H1 (cell line): ENCODE measurements around the gene SOX15. TPM values are rescaled to one million over a fixed set of nuclear protein-coding genes. Genes with fewer than 3 reads are reported as not detected.

ENCODE experiments used
- CTCF ChIA-PET: fragments of 300-600 bp; sonication (Branson Sonifier 250); formaldehyde crosslinking; loops from one replicate; lab custom pipeline; 2021; ENCODE audit not compliant: partially characterized antibody; lab: Charles Lee
- POLR2A ChIA-PET: fragments of 300-600 bp; sonication (Branson Sonifier 250); formaldehyde crosslinking; loops from one replicate; lab custom pipeline; 2021; ENCODE audit warnings: inconsistent platforms; ENCODE audit not compliant: partially characterized antibody; lab: Charles Lee
- DNase-seq, 2 experiments: peaks; one replicate each; pipeline versions ENCODE4 v3.0.0 to v3.0.0-alpha.2; 2010 to 2022; ENCODE audit warnings: low spot score in 2 of 2, low read depth in 1 of 2, mixed read lengths in 1 of 2
- FAIRE-seq: peaks from 2 replicates; lab custom pipeline; 2011; peaks lifted over from hg19 to GRCh38; lab: Jason Lieb, UNC
- H2AFZ ChIP-seq: 2 replicates; pipeline ENCODE4 v1.8.1; 2012; ENCODE audit warnings: low read length, inconsistent platforms
- H2AK5ac ChIP-seq: 2 replicates; pipeline ENCODE4 v1.6.1; 2013; ENCODE audit warnings: low read depth, low read length
- H2BK120ac ChIP-seq: replicated peaks from 2 replicates; pipeline ENCODE3; 2013; ENCODE audit warnings: low read depth, low read length, inconsistent platforms
- H2BK12ac ChIP-seq: 2 replicates; pipeline ENCODE4 v1.6.1; 2013; ENCODE audit warnings: low read depth, low read length
- H2BK15ac ChIP-seq: 2 replicates; pipeline ENCODE4 v1.6.1; 2013; ENCODE audit warnings: low read length
- H2BK20ac ChIP-seq: 2 replicates; pipeline ENCODE4 v1.6.1; 2013; ENCODE audit warnings: low read length
- H2BK5ac ChIP-seq: 2 replicates; pipeline ENCODE4 v1.6.1; 2013; ENCODE audit warnings: low read depth, low read length
- H3K14ac ChIP-seq: 2 replicates; pipeline ENCODE4 v1.6.1; 2013; ENCODE audit warnings: inconsistent platforms; ENCODE audit not compliant: insufficient read length
- H3K18ac ChIP-seq: 2 replicates; pipeline ENCODE4 v1.6.1; 2013; ENCODE audit warnings: low read length; ENCODE audit errors: extremely low read depth
- H3K23ac ChIP-seq: 2 replicates; pipeline ENCODE4 v1.6.1; 2013; ENCODE audit warnings: inconsistent platforms; ENCODE audit not compliant: insufficient read length
- H3K23me2 ChIP-seq: 2 replicates; pipeline ENCODE4 v1.6.1; 2013; ENCODE audit warnings: low read depth, low read length
- H3K27ac ChIP-seq: 2 replicates; pipeline ENCODE4 v1.6.1; 2011; ENCODE audit warnings: low read depth, low read length, inconsistent platforms
- H3K27me3 ChIP-seq, 4 experiments: replicated peaks in 1 of 4; 1 replicate in 1 of 4; 2 replicates in 3 of 4; pipeline versions ENCODE4 v1.6.1 to v1.8.1; 2011 to 2013; ENCODE audit warnings: low read length in 3 of 4, mild to moderate bottlenecking in 3 of 4, inconsistent platforms in 2 of 4, mixed read lengths in 2 of 4, moderate library complexity in 1 of 4; ENCODE audit not compliant: control insufficient read depth in 3 of 4, insufficient read depth in 3 of 4; ENCODE audit errors: extremely low read depth in 1 of 4
- H3K36me3 ChIP-seq, 4 experiments: 2 replicates each; pipeline versions ENCODE4 v1.6.1 to v1.8.1; 2011 to 2013; ENCODE audit warnings: mild to moderate bottlenecking in 4 of 4, low read length in 3 of 4, moderate library complexity in 2 of 4, control low read depth in 1 of 4, inconsistent platforms in 1 of 4; ENCODE audit not compliant: insufficient read depth in 4 of 4, control insufficient read depth in 2 of 4
- H3K4ac ChIP-seq: replicated peaks from 2 replicates; pipeline ENCODE3; 2013; ENCODE audit warnings: low read length, low read depth, mixed read lengths, inconsistent platforms; ENCODE audit not compliant: insufficient read length
- H3K4me1 ChIP-seq, 4 experiments: replicated peaks in 1 of 4; 1 replicate in 1 of 4; 2 replicates in 3 of 4; pipeline versions ENCODE4 v1.6.1 to v1.8.1; 2011 to 2013; ENCODE audit warnings: low read length in 3 of 4, inconsistent platforms in 2 of 4, mixed read lengths in 1 of 4; ENCODE audit not compliant: insufficient read depth in 4 of 4, control insufficient read depth in 3 of 4
- H3K4me2 ChIP-seq, 2 experiments: 2 replicates each; pipeline versions ENCODE4 v1.6.1 to v1.8.1; 2011 to 2013; ENCODE audit warnings: low read depth in 2 of 2, low read length in 2 of 2, control low read depth in 1 of 2, inconsistent platforms in 1 of 2, mild to moderate bottlenecking in 1 of 2; ENCODE audit not compliant: insufficient read depth in 1 of 2
- H3K4me3 ChIP-seq, 4 experiments: fragments of 200-600, 300-600 bp in 1 of 4; sonication (generic), shearing (Covaris generic), sonication (Bioruptor Twin) in 1 of 4; 2 replicates each; pipeline versions ENCODE4 v1.5.1 to v1.8.1; 2011 to 2016; ENCODE audit warnings: low read length in 4 of 4, low read depth in 3 of 4, control low read depth in 2 of 4, inconsistent platforms in 2 of 4, mild to moderate bottlenecking in 2 of 4, mixed read lengths in 1 of 4, moderate library complexity in 1 of 4; ENCODE audit not compliant: insufficient read depth in 2 of 4; ENCODE audit errors: extremely low read depth in 1 of 4
- H3K56ac ChIP-seq: replicated peaks from 2 replicates; pipeline ENCODE3; 2013; ENCODE audit warnings: low read depth, mild to moderate bottlenecking, mixed read lengths, low read length, inconsistent platforms; ENCODE audit not compliant: insufficient read length
- H3K79me1 ChIP-seq: 2 replicates; pipeline ENCODE4 v1.6.1; 2013; ENCODE audit warnings: low read depth, low read length, control low read depth
- H3K79me2 ChIP-seq, 2 experiments: 2 replicates each; pipeline versions ENCODE4 v1.6.1 to v1.8.1; 2012 to 2013; ENCODE audit warnings: low read length in 2 of 2, mild to moderate bottlenecking in 2 of 2, inconsistent platforms in 1 of 2; ENCODE audit not compliant: insufficient read depth in 2 of 2, control insufficient read depth in 1 of 2
- H3K9ac ChIP-seq, 4 experiments: replicated peaks in 1 of 4; 1 replicate in 1 of 4; 2 replicates in 3 of 4; pipeline versions ENCODE4 v1.6.1 to v1.8.1; 2011 to 2013; ENCODE audit warnings: low read depth in 3 of 4, low read length in 3 of 4, control low read depth in 2 of 4, mild to moderate bottlenecking in 2 of 4, moderate library complexity in 2 of 4, inconsistent platforms in 1 of 4; ENCODE audit errors: extremely low read depth in 1 of 4
- H3K9me3 ChIP-seq, 2 experiments: 2 replicates each; pipeline versions ENCODE4 v1.6.1 to v1.8.1; 2012 to 2013; ENCODE audit warnings: mild to moderate bottlenecking in 2 of 2, moderate library complexity in 2 of 2, control low read depth in 1 of 2, inconsistent platforms in 1 of 2, low read depth in 1 of 2, low read length in 1 of 2, mixed read lengths in 1 of 2; ENCODE audit not compliant: insufficient read depth in 2 of 2
- H4K20me1 ChIP-seq, 2 experiments: replicated peaks in 1 of 2; 2 replicates each; pipeline versions ENCODE3 to v1.8.1; 2011 to 2013; ENCODE audit warnings: inconsistent platforms in 2 of 2, low read length in 2 of 2, mild to moderate bottlenecking in 1 of 2; ENCODE audit not compliant: insufficient read depth in 2 of 2, control insufficient read depth in 1 of 2
- H4K5ac ChIP-seq: 2 replicates; pipeline ENCODE4 v1.6.1; 2013; ENCODE audit warnings: low read length, low read depth, mixed read lengths, inconsistent platforms; ENCODE audit not compliant: insufficient read length
- H4K8ac ChIP-seq: 2 replicates; pipeline ENCODE4 v1.8.0; 2013; ENCODE audit warnings: mild to moderate bottlenecking, moderate library complexity, low read length, inconsistent platforms; ENCODE audit not compliant: insufficient read depth; ENCODE audit errors: extremely low read depth
- H4K91ac ChIP-seq: replicated peaks from 2 replicates; pipeline ENCODE3; 2013; ENCODE audit warnings: low read length, mixed read lengths, inconsistent platforms; ENCODE audit not compliant: insufficient read length
- CTCF ChIP-seq, 3 experiments: IDR thresholded peaks; 1 replicate in 2 of 3; 2 replicates in 1 of 3; pipeline versions ENCODE4 v1.5.1 to v1.6.1; 2011; ENCODE audit warnings: low read length in 3 of 3, mild to moderate bottlenecking in 3 of 3, inconsistent platforms in 2 of 3, low read depth in 1 of 3, moderate library complexity in 1 of 3; ENCODE audit not compliant: insufficient read depth in 1 of 3; ENCODE audit errors: control extremely low read depth in 1 of 3
- MAFK ChIP-seq: IDR thresholded peaks from 2 replicates; pipeline ENCODE4 v1.6.1; 2012; ENCODE audit warnings: low read depth, mild to moderate bottlenecking, improper control_type of control experiment, low read length
- MAX ChIP-seq: IDR thresholded peaks from 2 replicates; pipeline ENCODE4 v1.6.1; 2012; ENCODE audit warnings: inconsistent platforms
- WGBS, 2 experiments: shearing (Covaris generic) in 1 of 2; methylation state at CpG; one replicate each; pipeline versions ENCODE4 v1.1.6 to v1.1.7; 2013 to 2015; ENCODE audit warnings: low lambda C conversion rate in 2 of 2, mixed read lengths in 2 of 2, inconsistent platforms in 1 of 2, low coverage in 1 of 2, missing lambda C conversion rate in 1 of 2; ENCODE audit not compliant: insufficient replicate concordance in 2 of 2, insufficient coverage in 1 of 2, insufficient read length in 1 of 2; ENCODE audit errors: extremely low coverage in 1 of 2, missing lambda C conversion rate in 1 of 2; 5-methylcytosine and 5-hydroxymethylcytosine counted together
- polyA plus RNA-seq, 7 experiments: library from polyadenylated mRNA; depleted of rRNA in 3 of 7; stranded (reverse) in 5 of 7; unstranded in 2 of 7; fragments of >200 nt in 5 of 7; fragments of 200-250 nt in 2 of 7; gene quantifications; 1 replicate in 5 of 7; 2 replicates in 1 of 7; 4 replicates in 1 of 7; pipeline versions ENCODE4 v1.2.1 to v1.2.3, GENCODE V29; 2011 to 2013; ENCODE audit warnings: missing spikeins in 2 of 7, mixed read lengths in 2 of 7
- total RNA-seq: library from RNA; stranded (reverse); fragmentation: NEBNext Ultra II Directional; extraction: Animal tissue kit (Norgen Biotek cat#: 25700); gene quantifications from 2 replicates; pipeline ENCODE4 v1.2.1, GENCODE V29; 2021

Gene SOX15
- total and polyA plus RNA-seq, 2 of the 8 experiments (the other 6 are each of a cell fraction or from before 2014, with no cell fraction given) = 14.3 to 26.8 TPM

- Histone ChIP-seq H4K91ac (peak overlapping the region; percentile 98), H3K4me2 (peak overlapping the region; percentile 67), H2BK5ac (peak overlapping the region; percentile 99), H3K4me3 (peak overlapping the region; percentile 47 to 95 (median 70); a peak in 5 of 8 replicates), H3K79me1 (peaks cover 4% of the 10 kb centered on the region; the same call in 1 of the 2 replicates), H2BK12ac (peak overlapping the region; percentile 93), H4K8ac (peak overlapping the region; percentile 99), H2AFZ (no peak overlapping the region), H3K9ac (peak overlapping the region in 3 of 4 experiments; percentile 33 to 98 (median 84); a peak in 5 of 7 replicates), H3K27ac (peak overlapping the region; percentile 98; the same call in 1 of the 2 replicates), H3K27me3 (no peaks in the 10 kb centered on the region), H3K14ac (no peak overlapping the region), H3K9me3 (no peaks in the 10 kb centered on the region), H3K4ac (peak overlapping the region; percentile 86)
- peak in 1 of 2 experiments; percentile 51 for DNase-seq
- WGBS, 2 experiments = 91% methylated on average over 31 of the region's 36 CpGs; no CpG with 5 or more reads in 1 of the 2 experiments
- POLR2A ChIA-PET = interaction anchor here (0.7 to 37.5 kb wide), 16 partner anchors 0 to 321 kb away, joined by 3 to 1144 read pairs (median 6); partner anchors contain the start of genes ATP1B2, CD68, FXR2 and MPDU1
- TF ChIP-seq MAFK = no peak
- peak; percentile 80; the same call in 1 of the 2 replicates for TF ChIP-seq MAX
- peak in 1 of 3 experiments; percentile 2; a peak in 1 of 4 replicates for TF ChIP-seq CTCF (IDR thresholded peaks at IDR 0.05; ENCODE audit: control extremely low read depth in 1 of 3, insufficient read depth in 1 of 3, low read depth in 1 of 3, low read length in 3 of 3)
- TF ChIP-seq, all 59 proteins: peak for 2
- Histone ChIP-seq H3K56ac (peak overlapping the region; percentile 97), H3K18ac (peak overlapping the region; percentile 97), H2BK120ac (peak overlapping the region; percentile 52), H2AK5ac (peak overlapping the region; percentile 92), H3K23me2 (peaks cover 11% of the 10 kb centered on the region; the same call in 1 of the 2 replicates), H3K4me1 (peaks cover 0 to 16% (median 4%) of the 10 kb centered on the region in 4 experiments; a peak in 5 of 7 replicates), H2BK15ac (peak overlapping the region; percentile 88), H2BK20ac (no peak overlapping the region), H4K5ac (peak overlapping the region; percentile 54), H3K23ac (no peak overlapping the region), H3K36me3 (peaks cover 5 to 23% (median 11%) of the 10 kb centered on the region in 4 experiments), H3K79me2 (no peaks in the 10 kb centered on the region), H4K20me1 (peaks cover 3% of the 10 kb centered on the region in 2 experiments)
- no peak for FAIRE-seq
- CTCF ChIA-PET = interaction anchor here (0.7 to 2.0 kb wide), 6 partner anchors 8 to 761 kb away, joined by 3 to 8 read pairs (median 5); partner anchors contain the start of genes SENP3 and TP53
Measured at GRCh38 chr17:7582396-7583252, 7.3 kb downstream of the SOX15 start.
